Spinal cord (tissue), 10 donors: ENCODE results near the gene OSBPL2. TPM values are rescaled to one million over a fixed set of nuclear protein-coding genes. Genes with fewer than 3 reads are reported as not detected.

Experiments
- DNase-seq, 6 donors: peaks; one replicate each; pipeline versions ENCODE4 v3.0.0 to v3.0.0-alpha.2; 2013 to 2015; ENCODE audit warnings: low spot score in 6 of 6, low read depth in 4 of 6
- H3K27ac ChIP-seq: one replicate; pipeline ENCODE4 v1.5.1; 2013; ENCODE audit warnings: low read depth, low read length, control low read depth
- H3K27me3 ChIP-seq: one replicate; pipeline ENCODE4 v1.6.1; 2013; ENCODE audit warnings: low read length; ENCODE audit not compliant: control insufficient read depth, insufficient read depth
- H3K36me3 ChIP-seq: one replicate; pipeline ENCODE4 v1.6.1; 2013; ENCODE audit warnings: low read length; ENCODE audit not compliant: control insufficient read depth, insufficient read depth
- H3K4me1 ChIP-seq: one replicate; pipeline ENCODE4 v1.6.1; 2013; ENCODE audit warnings: low read length; ENCODE audit not compliant: control insufficient read depth, insufficient read depth
- H3K4me3 ChIP-seq: one replicate; pipeline ENCODE4 v1.5.1; 2013; ENCODE audit warnings: low read depth, low read length, control low read depth
- H3K9me3 ChIP-seq: one replicate; pipeline ENCODE4 v1.6.1; 2013; ENCODE audit warnings: low read length; ENCODE audit not compliant: control insufficient read depth, insufficient read depth
- WGBS: methylation state at CpG from one replicate; pipeline ENCODE4 v1.1.5; 2013; ENCODE audit warnings: missing lambda C conversion rate; ENCODE audit not compliant: insufficient coverage; 5-methylcytosine and 5-hydroxymethylcytosine counted together
- polyA plus RNA-seq, 2 donors: library from polyadenylated mRNA; unstranded; fragments of 120-200 nt; gene quantifications; one replicate each; pipeline ENCODE4 v1.2.1, GENCODE V29; 2013; ENCODE audit not compliant: insufficient read length in 2 of 2
- total RNA-seq, 2 donors: library from RNA; depleted of rRNA in 1 of 2; stranded (reverse); fragments of 120-200 nt in 1 of 2; fragments of >200 nt in 1 of 2; gene quantifications; one replicate each; pipeline versions ENCODE4 v1.2.3 to v1.2.4, GENCODE V29; 2013 to 2014
- donor health status: healthy.

OSBPL2 gene
- total and polyA plus RNA-seq, 4 donors: 37.0 to 52.5 (median 44.0) TPM

- 92% methylated on average over 28 of the region's 29 CpGs for whole genome bisulfite sequencing
- H3K9me3 ChIP-seq: no peaks in the 10 kb centered on the region
- H3K27me3 ChIP-seq: no peaks in the 10 kb centered on the region
- H3K4me3 ChIP-seq: no peak overlapping the region
- DNase-seq: no peak
- no peak overlapping the region for H3K27ac ChIP-seq
- peaks cover 99% of the 10 kb centered on the region for H3K36me3 ChIP-seq
- peaks cover 28% of the 10 kb centered on the region for H3K4me1 ChIP-seq
Measured at GRCh38 chr20:62308102-62308822, 69.9 kb downstream of the OSBPL2 start.

GRCh38 chr20:62309198-62309944, 71.0 kb downstream of the OSBPL2 start:
- 84% methylated on average over 16 of the region's 26 CpGs for WGBS
- Histone ChIP-seq H3K27me3 (no peaks in the 10 kb centered on the region), H3K27ac (no peak overlapping the region), H3K4me1 (peaks cover 17% of the 10 kb centered on the region), H3K4me3 (no peak overlapping the region), H3K36me3 (peaks cover 99% of the 10 kb centered on the region), H3K9me3 (no peaks in the 10 kb centered on the region)
- DNase-seq: no peak

GRCh38 chr20:62309947-62310756, 71.8 kb downstream of the OSBPL2 start:
- no peak overlapping the region for H3K4me3 ChIP-seq
- 77% methylated on average over 25 of the region's 29 CpGs for WGBS
- H3K4me1 ChIP-seq: peaks cover 9% of the 10 kb centered on the region
- no peak overlapping the region for H3K27ac ChIP-seq
- peaks cover 99% of the 10 kb centered on the region for H3K36me3 ChIP-seq
- DNase-seq: no peak
- no peaks in the 10 kb centered on the region for H3K27me3 ChIP-seq
- H3K9me3 ChIP-seq: no peaks in the 10 kb centered on the region

GRCh38 chr20:62310757-62311121, 72.4 kb downstream of the OSBPL2 start:
- peaks cover 3% of the 10 kb centered on the region for H3K4me1 ChIP-seq
- no peaks in the 10 kb centered on the region for H3K9me3 ChIP-seq
- no peak for DNase-seq
- 66% methylated on average over 23 of the region's 25 CpGs for WGBS
- H3K27ac ChIP-seq: no peak overlapping the region
- no peak overlapping the region for H3K4me3 ChIP-seq
- peaks cover 99% of the 10 kb centered on the region for H3K36me3 ChIP-seq
- H3K27me3 ChIP-seq: no peaks in the 10 kb centered on the region

- no peak for DNase-seq
- H3K27me3 ChIP-seq: no peaks in the 10 kb centered on the region
- H3K36me3 ChIP-seq: peaks cover 99% of the 10 kb centered on the region
- H3K4me3 ChIP-seq: no peak overlapping the region
- peaks cover 3% of the 10 kb centered on the region for H3K4me1 ChIP-seq
- WGBS: 92% methylated on average over 18 of the region's 18 CpGs
- H3K27ac ChIP-seq: no peak overlapping the region
- no peaks in the 10 kb centered on the region for H3K9me3 ChIP-seq
Measured at GRCh38 chr20:62311150-62311549, 72.8 kb downstream of the OSBPL2 start.

- no peak for DNase-seq
- H3K4me1 ChIP-seq: peaks cover 3% of the 10 kb centered on the region
- no peak overlapping the region for H3K4me3 ChIP-seq
- no peak overlapping the region for H3K27ac ChIP-seq
- H3K9me3 ChIP-seq: no peaks in the 10 kb centered on the region
- 92% methylated on average over 53 of the region's 60 CpGs for WGBS
- no peaks in the 10 kb centered on the region for H3K27me3 ChIP-seq
- H3K36me3 ChIP-seq: peaks cover 99% of the 10 kb centered on the region
Measured at GRCh38 chr20:62311832-62312661, 73.7 kb downstream of the OSBPL2 start.

GRCh38 chr20:62312662-62312977, 74.3 kb downstream of the OSBPL2 start:
- no peak overlapping the region for H3K4me3 ChIP-seq
- 98% methylated on average over 13 of the region's 16 CpGs for WGBS
- peaks cover 99% of the 10 kb centered on the region for H3K36me3 ChIP-seq
- no peaks in the 10 kb centered on the region for H3K27me3 ChIP-seq
- no peak for DNase-seq
- H3K4me1 ChIP-seq: no peaks in the 10 kb centered on the region
- no peaks in the 10 kb centered on the region for H3K9me3 ChIP-seq
- H3K27ac ChIP-seq: no peak overlapping the region

GRCh38 chr20:62313021-62313420, 74.7 kb downstream of the OSBPL2 start:
- Histone ChIP-seq H3K9me3 (no peaks in the 10 kb centered on the region), H3K27me3 (no peaks in the 10 kb centered on the region), H3K27ac (no peak overlapping the region), H3K36me3 (peaks cover 95% of the 10 kb centered on the region), H3K4me3 (no peak overlapping the region), H3K4me1 (no peaks in the 10 kb centered on the region)
- no peak for DNase-seq
- 94% methylated on average over 24 of the region's 26 CpGs for whole genome bisulfite sequencing
